Chondrocyte (in vitro differentiated cells): Measurements from ENCODE around the gene PROSER3. TPM values are rescaled to one million over a fixed set of nuclear protein-coding genes. Genes with fewer than 3 reads are reported as not detected.

Experiments
- DNase-seq: peaks from one replicate; pipeline ENCODE4 v3.0.0; 2021; ENCODE audit warnings: mixed read lengths, low spot score
- H3K27ac Mint-ChIP-seq: one replicate; pipeline ENCODE4 v1.8.0; 2021; ENCODE audit warnings: mild to moderate bottlenecking, moderate library complexity, mixed read lengths; ENCODE audit not compliant: unreplicated experiment
- H3K27me3 Mint-ChIP-seq: 2 replicates; pipeline ENCODE4 v1.8.0; 2021; ENCODE audit warnings: low read depth, mixed read lengths
- H3K36me3 Mint-ChIP-seq: 2 replicates; pipeline ENCODE4 v1.8.0; 2021; ENCODE audit warnings: low read depth, mixed read lengths
- H3K4me1 Mint-ChIP-seq: 2 replicates; pipeline ENCODE4 v1.8.0; 2021; ENCODE audit warnings: low read depth, mild to moderate bottlenecking, mixed read lengths
- H3K4me3 Mint-ChIP-seq: one replicate; pipeline ENCODE4 v1.8.0; 2021; ENCODE audit warnings: mild to moderate bottlenecking, moderate library complexity, mixed read lengths; ENCODE audit not compliant: unreplicated experiment
- H3K9me3 Mint-ChIP-seq: 2 replicates; pipeline ENCODE4 v1.8.0; 2021; ENCODE audit warnings: low read depth, mixed read lengths
- total RNA-seq: library from RNA; stranded (reverse); gene quantifications from 3 replicates; pipeline ENCODE4 v1.2.1, GENCODE V29; 2021
- TF ChIP-seq, protein P1 (sequence below): fragments of 200-600 bp; sonication (generic); IDR thresholded peaks from 2 replicates; pipeline ENCODE4 v1.5.0; 2021; ENCODE audit warnings: antibody characterized with exemption, mild to moderate bottlenecking, moderate library complexity

Gene PROSER3
- total RNA-seq, 1 donor from 2014 or later = 17.4 TPM

DNA sequence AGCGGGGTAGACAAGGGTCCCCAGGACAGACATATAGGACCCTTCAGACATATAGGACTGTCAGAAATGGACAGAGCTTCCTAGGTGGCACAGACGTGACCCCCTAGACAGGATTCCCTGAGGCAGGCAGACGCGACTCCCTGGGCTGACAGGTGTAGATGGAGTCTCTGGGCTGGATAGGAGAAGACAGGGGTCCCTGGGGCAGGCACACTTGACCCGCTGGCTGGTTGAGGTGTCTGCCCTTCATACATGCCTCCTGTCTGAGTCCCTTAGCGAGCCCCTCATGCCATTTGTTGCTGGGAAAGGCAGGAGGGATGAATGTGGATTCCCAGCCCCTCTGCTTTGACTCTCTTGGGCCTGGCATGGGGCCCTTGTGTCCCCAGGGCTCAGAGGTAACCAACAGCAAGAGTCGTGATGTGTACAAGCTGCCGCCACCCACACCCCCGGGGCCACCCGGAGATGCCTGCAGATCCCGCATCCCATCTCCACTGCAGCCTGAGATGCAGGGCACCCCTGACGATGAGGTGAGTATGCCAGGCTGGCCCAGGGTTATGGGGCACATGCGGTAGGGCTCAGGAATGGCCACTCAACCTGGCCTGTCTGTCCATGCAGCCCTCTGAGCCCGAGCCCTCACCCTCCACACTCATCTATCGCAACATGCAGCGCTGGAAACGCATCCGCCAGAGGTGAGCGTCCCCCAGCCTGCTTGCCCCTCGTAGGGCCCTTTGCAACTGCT lies 4.2 kb upstream of the PROSER3 start:
- H3K36me3 Mint-ChIP-seq = peaks cover 8% of the 10 kb centered on the region
- peak; percentile 86 for DNase-seq
- no peaks in the 10 kb centered on the region for H3K27me3 Mint-ChIP-seq
- no peak overlapping the region for H3K27ac Mint-ChIP-seq
- no peaks in the 10 kb centered on the region for H3K9me3 Mint-ChIP-seq
- H3K4me3 Mint-ChIP-seq = no peak overlapping the region
- peaks cover 40% of the 10 kb centered on the region for H3K4me1 Mint-ChIP-seq
- TF ChIP-seq, protein P1, sequence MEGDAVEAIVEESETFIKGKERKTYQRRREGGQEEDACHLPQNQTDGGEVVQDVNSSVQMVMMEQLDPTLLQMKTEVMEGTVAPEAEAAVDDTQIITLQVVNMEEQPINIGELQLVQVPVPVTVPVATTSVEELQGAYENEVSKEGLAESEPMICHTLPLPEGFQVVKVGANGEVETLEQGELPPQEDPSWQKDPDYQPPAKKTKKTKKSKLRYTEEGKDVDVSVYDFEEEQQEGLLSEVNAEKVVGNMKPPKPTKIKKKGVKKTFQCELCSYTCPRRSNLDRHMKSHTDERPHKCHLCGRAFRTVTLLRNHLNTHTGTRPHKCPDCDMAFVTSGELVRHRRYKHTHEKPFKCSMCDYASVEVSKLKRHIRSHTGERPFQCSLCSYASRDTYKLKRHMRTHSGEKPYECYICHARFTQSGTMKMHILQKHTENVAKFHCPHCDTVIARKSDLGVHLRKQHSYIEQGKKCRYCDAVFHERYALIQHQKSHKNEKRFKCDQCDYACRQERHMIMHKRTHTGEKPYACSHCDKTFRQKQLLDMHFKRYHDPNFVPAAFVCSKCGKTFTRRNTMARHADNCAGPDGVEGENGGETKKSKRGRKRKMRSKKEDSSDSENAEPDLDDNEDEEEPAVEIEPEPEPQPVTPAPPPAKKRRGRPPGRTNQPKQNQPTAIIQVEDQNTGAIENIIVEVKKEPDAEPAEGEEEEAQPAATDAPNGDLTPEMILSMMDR = no peak

DNA sequence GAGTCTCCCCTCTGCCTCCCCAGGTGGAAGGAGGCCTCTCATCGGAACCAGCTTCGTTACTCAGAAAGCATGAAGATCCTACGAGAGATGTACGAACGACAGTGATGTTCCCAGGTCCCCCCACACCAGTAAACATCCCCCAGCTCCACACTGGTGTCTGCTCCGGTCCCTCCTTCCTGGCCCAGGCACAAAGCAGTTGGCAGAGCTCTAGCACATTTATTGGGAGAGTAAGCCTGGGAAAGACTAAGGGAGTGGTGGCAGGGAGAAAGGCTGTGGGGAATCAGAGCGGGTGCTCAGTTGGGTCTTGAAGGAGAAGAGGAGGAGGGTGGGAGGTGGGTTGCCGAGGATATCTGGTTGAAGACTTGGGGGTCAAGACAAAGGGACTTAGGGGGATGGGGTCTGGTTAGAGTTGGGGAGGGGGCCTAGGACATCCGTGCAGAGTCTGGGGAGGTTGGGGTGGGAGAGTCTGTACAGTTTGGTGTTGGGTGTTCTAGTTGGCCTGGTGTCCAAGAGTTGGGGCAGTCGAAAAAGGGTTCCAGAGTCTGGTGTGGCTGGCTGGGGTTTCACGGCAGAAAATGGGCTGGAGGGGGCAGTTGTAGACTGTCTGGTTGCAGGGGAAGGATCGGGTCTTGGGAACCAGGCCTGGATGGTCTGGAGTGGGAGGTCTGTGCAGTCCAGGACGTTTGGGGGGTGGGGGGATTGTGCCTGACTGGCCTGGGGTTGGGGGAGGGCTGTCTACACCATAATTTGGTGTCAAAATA lies 3.4 kb upstream of the PROSER3 start:
- H3K27me3 Mint-ChIP-seq = no peaks in the 10 kb centered on the region
- H3K36me3 Mint-ChIP-seq = peaks cover 8% of the 10 kb centered on the region
- H3K4me3 Mint-ChIP-seq = no peak overlapping the region
- DNase-seq = no peak
- H3K9me3 Mint-ChIP-seq = no peaks in the 10 kb centered on the region
- H3K4me1 Mint-ChIP-seq = peaks cover 42% of the 10 kb centered on the region
- H3K27ac Mint-ChIP-seq = peak overlapping the region; percentile 53
- TF ChIP-seq, protein P1 = no peak

DNA sequence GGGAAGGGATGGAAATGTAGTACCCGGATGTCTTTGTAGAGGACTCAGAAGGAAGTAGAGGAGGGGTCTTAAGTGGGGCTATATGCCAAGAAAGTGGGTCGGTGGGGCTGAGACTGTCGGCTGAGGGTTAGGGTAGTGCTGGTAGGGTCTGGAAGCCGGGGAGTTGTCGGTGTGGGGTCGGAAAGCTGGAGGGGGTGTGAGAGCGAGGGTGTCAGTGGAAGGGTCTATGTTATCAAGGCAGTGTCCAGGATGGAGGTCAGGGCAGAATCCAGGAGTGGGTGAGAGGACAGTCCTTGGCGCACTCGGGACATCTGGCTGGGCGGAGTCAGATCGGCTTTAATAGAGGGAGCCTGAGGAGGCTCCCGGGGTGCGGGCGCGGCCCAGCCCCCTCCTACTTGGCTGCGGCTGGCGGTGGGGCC lies 2.8 kb upstream of the PROSER3 start:
- Mint-ChIP-seq H3K27me3 (no peaks in the 10 kb centered on the region), H3K27ac (peak overlapping the region; percentile 53), H3K4me3 (no peak overlapping the region), H3K36me3 (peaks cover 8% of the 10 kb centered on the region), H3K9me3 (no peaks in the 10 kb centered on the region), H3K4me1 (peaks cover 40% of the 10 kb centered on the region)
- TF ChIP-seq, protein P1 = no peak
- DNase-seq = no peak

DNA sequence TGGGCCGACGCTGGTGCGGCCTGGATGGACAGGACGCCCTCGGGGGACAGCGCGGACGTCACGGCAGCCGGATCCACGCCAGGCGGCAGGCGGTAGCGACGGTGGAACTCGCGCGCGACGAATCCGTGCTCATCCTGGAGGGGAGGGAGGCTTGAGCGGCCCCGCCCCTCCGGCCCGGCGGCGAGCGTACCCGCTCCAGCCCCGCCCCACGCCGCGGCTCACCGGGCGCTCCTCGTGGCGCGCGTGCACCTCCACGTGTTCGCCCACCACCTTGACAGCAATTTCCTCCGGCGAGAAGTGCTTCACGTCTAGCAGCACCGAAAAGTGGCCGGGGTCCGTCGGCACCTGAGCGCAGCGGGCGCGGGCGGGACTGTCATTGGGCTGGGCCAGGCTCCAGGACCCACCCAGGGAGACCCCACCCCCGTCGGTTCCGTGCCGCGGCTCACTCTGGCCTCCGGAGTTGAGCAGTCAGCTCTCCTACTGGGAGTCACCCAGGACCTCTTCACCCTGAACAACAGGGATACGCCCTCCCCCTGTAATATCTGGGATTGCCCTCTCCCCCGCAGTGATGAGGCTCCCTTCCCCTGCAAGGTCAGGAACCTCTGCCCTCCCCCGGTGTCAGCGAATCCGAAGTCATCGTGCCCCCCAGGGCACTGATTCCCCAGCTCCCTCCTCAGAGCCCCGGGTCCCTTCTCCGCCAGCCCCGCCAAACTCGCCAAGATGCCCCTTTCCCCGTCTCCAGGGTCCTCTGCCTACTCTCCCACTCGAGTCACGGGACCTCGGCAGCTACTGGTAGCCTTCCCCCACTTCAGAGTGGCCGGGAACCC lies 2.2 kb upstream of the PROSER3 start:
- no peaks in the 10 kb centered on the region for H3K9me3 Mint-ChIP-seq
- peak overlapping the region; percentile 53 for H3K4me3 Mint-ChIP-seq
- no peaks in the 10 kb centered on the region for H3K27me3 Mint-ChIP-seq
- peaks cover 8% of the 10 kb centered on the region for H3K36me3 Mint-ChIP-seq
- H3K27ac Mint-ChIP-seq = peak overlapping the region; percentile 95
- no peak for DNase-seq
- peaks cover 38% of the 10 kb centered on the region for H3K4me1 Mint-ChIP-seq
- TF ChIP-seq, protein P1 = no peak
